Measurements from ENCODE around the gene CTBP2.

Gene CTBP2

GRCh38 chr10:125055446-125055845 is 104.9 kb downstream of the CTBP2 start:
- H3K9me3 ChIP-seq (ENCODE audit: control insufficient read depth in 1 of 2, low read length in 2 of 2): no peaks in the 10 kb centered on the region
- no peak overlapping the region for H3K27ac ChIP-seq (ENCODE audit: low read length)
- H3K4me1 ChIP-seq (ENCODE audit: control insufficient read depth in 1 of 2, insufficient read depth in 2 of 2, low read length in 2 of 2): peaks cover 28 to 61% of the 10 kb centered on the region in 2 donors
- H3K4me3 ChIP-seq (ENCODE audit: low read depth in 1 of 2, low read length in 2 of 2): no peak overlapping the region
- H3K36me3 ChIP-seq (ENCODE audit: control insufficient read depth in 1 of 2, insufficient read depth in 2 of 2, low read length in 2 of 2): no peaks in the 10 kb centered on the region
- no peaks in the 10 kb centered on the region for H3K27me3 ChIP-seq (ENCODE audit: low read depth, low read length)

GRCh38 chr10:125054669-125055268 is 105.6 kb downstream of the CTBP2 start:
- H3K36me3 ChIP-seq (ENCODE audit: control insufficient read depth in 1 of 2, insufficient read depth in 2 of 2, low read length in 2 of 2): no peaks in the 10 kb centered on the region
- H3K4me1 ChIP-seq (ENCODE audit: control insufficient read depth in 1 of 2, insufficient read depth in 2 of 2, low read length in 2 of 2): peaks cover 27 to 58% of the 10 kb centered on the region in 2 donors
- H3K27ac ChIP-seq (ENCODE audit: low read length): no peak overlapping the region
- H3K27me3 ChIP-seq (ENCODE audit: low read depth, low read length): no peaks in the 10 kb centered on the region
- H3K4me3 ChIP-seq (ENCODE audit: low read depth in 1 of 2, low read length in 2 of 2): no peak overlapping the region
- no peaks in the 10 kb centered on the region for H3K9me3 ChIP-seq (ENCODE audit: control insufficient read depth in 1 of 2, low read length in 2 of 2)

GRCh38 chr10:125054216-125054615 is 106.1 kb downstream of the CTBP2 start:
- peak overlapping the region in 1 of 2 donors; percentile 2 for H3K4me3 ChIP-seq (ENCODE audit: low read depth in 1 of 2, low read length in 2 of 2)
- H3K9me3 ChIP-seq (ENCODE audit: control insufficient read depth in 1 of 2, low read length in 2 of 2): no peaks in the 10 kb centered on the region
- no peak overlapping the region for H3K27ac ChIP-seq (ENCODE audit: low read length)
- H3K27me3 ChIP-seq (ENCODE audit: low read depth, low read length): no peaks in the 10 kb centered on the region
- H3K36me3 ChIP-seq (ENCODE audit: control insufficient read depth in 1 of 2, insufficient read depth in 2 of 2, low read length in 2 of 2): no peaks in the 10 kb centered on the region
- H3K4me1 ChIP-seq (ENCODE audit: control insufficient read depth in 1 of 2, insufficient read depth in 2 of 2, low read length in 2 of 2): peaks cover 27 to 58% of the 10 kb centered on the region in 2 donors

- H3K27ac ChIP-seq (ENCODE audit: low read length): no peak overlapping the region
- no peak overlapping the region for H3K4me3 ChIP-seq (ENCODE audit: low read depth in 1 of 2, low read length in 2 of 2)
- H3K27me3 ChIP-seq (ENCODE audit: low read depth, low read length): no peaks in the 10 kb centered on the region
- H3K4me1 ChIP-seq (ENCODE audit: control insufficient read depth in 1 of 2, insufficient read depth in 2 of 2, low read length in 2 of 2): peaks cover 19 to 56% of the 10 kb centered on the region in 2 donors
- H3K9me3 ChIP-seq (ENCODE audit: control insufficient read depth in 1 of 2, low read length in 2 of 2): no peaks in the 10 kb centered on the region
- no peaks in the 10 kb centered on the region for H3K36me3 ChIP-seq (ENCODE audit: control insufficient read depth in 1 of 2, insufficient read depth in 2 of 2, low read length in 2 of 2)
These were observed 108.2 kb downstream of the CTBP2 start for GRCh38 chr10:125052146-125052545.

DNA sequence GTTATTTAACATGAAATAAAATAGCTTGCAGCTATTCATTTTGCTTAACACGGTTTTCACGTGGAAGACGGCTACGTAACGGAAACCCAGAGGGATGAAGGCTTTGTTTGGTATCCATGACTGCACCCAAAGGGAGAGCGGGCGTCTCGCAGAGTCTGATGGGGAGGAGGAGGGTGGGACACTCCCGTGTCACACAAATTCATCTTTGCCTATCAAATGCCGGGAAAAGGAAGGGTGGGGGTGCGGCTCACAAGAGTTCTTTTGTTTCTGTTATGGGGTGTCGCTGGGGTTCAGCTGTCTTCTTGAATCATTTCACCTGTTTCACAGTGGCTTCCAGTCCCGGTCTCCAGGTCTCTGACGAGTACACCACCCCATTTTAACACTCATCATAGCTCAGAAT is 110.0 kb downstream of the CTBP2 start:
- Histone ChIP-seq H3K4me1 (ENCODE audit: control insufficient read depth in 1 of 2, insufficient read depth in 2 of 2, low read length in 2 of 2) (peaks cover 6 to 46% of the 10 kb centered on the region in 2 donors), H3K36me3 (ENCODE audit: control insufficient read depth in 1 of 2, insufficient read depth in 2 of 2, low read length in 2 of 2) (no peaks in the 10 kb centered on the region), H3K27me3 (ENCODE audit: low read depth, low read length) (no peaks in the 10 kb centered on the region), H3K9me3 (ENCODE audit: control insufficient read depth in 1 of 2, low read length in 2 of 2) (no peaks in the 10 kb centered on the region), H3K27ac (ENCODE audit: low read length) (no peak overlapping the region), H3K4me3 (ENCODE audit: low read depth in 1 of 2, low read length in 2 of 2) (no peak overlapping the region)

DNA sequence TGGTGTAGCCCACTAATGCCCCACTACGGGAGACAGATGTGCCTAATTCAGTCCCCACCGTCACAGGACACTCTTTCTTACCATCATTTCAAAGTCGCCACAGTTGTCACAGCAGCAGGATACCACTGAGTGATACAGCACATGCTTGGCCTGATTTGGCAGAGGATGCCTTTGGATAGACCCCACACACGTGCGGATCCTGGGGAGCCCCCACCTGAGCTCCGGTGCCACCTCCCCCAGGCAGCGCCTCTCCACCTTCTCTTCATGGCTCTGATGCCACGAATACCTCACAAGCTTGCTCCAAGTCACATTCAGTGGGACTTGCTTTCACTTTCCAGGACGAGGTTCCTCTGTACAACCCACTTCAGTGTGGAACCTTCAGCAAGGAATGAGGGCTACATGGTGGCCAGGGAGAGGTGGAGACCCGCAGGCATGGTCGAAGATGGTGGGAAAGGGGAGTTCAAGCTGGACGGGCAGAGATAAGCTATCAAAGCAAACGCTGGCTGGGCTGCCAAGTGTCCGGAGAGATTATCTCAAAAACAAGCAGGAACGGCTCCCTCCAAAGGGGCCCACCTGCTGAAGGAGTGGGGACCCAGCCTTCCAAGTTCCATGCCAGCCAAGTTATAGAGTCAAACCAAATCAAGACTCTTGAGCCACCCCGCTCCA is 111.0 kb downstream of the CTBP2 start:
- Histone ChIP-seq H3K4me3 (ENCODE audit: low read depth in 1 of 2, low read length in 2 of 2) (no peak overlapping the region), H3K27ac (ENCODE audit: low read length) (no peak overlapping the region), H3K36me3 (ENCODE audit: control insufficient read depth in 1 of 2, insufficient read depth in 2 of 2, low read length in 2 of 2) (no peaks in the 10 kb centered on the region), H3K4me1 (ENCODE audit: control insufficient read depth in 1 of 2, insufficient read depth in 2 of 2, low read length in 2 of 2) (peaks cover 10 to 44% of the 10 kb centered on the region in 2 donors), H3K27me3 (ENCODE audit: low read depth, low read length) (no peaks in the 10 kb centered on the region), H3K9me3 (ENCODE audit: control insufficient read depth in 1 of 2, low read length in 2 of 2) (no peaks in the 10 kb centered on the region)

DNA sequence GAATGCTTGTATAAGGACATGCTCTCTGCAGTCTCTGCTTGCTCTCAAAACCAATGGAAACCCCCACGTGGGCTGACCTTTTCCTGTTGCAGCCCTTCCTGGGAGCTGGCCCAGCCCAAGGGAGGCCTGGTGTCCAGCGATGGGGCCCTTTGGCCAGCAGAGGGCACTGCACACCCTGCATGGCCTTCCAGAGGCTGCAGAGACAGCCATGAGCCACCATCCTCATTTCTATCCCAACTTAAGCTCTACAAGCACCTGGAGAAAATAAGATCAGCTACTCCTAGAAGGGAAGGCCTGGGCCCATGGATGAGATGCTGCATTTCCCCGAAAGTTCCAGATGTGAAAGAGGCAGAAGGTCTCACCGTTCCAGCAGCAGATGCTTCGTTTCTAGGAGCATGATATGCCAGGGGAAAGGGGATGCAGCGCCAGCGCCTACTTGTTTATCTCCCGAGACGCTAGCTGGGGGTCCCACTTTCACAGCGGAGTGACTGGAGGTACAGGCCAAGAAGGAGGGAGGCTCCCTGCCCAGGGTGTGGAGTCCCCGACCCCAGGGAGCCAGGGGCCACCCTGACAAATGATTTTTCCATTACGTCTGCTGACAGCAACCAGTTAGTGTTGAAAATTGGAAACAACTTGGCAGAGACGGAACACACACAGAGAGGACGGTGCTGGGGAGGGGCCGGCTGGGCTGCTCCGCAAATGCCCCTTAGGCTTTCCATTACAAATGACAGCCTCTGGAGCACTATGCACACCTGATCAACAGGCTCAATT is 112.1 kb downstream of the CTBP2 start:
- Histone ChIP-seq H3K9me3 (ENCODE audit: control insufficient read depth in 1 of 2, low read length in 2 of 2) (no peaks in the 10 kb centered on the region), H3K4me1 (ENCODE audit: control insufficient read depth in 1 of 2, insufficient read depth in 2 of 2, low read length in 2 of 2) (peaks cover 10 to 48% of the 10 kb centered on the region in 2 donors), H3K27me3 (ENCODE audit: low read depth, low read length) (no peaks in the 10 kb centered on the region), H3K4me3 (ENCODE audit: low read depth in 1 of 2, low read length in 2 of 2) (no peak overlapping the region), H3K36me3 (ENCODE audit: control insufficient read depth in 1 of 2, insufficient read depth in 2 of 2, low read length in 2 of 2) (no peaks in the 10 kb centered on the region), H3K27ac (ENCODE audit: low read length) (no peak overlapping the region)

GRCh38 chr10:125043841-125044658 is 116.3 kb downstream of the CTBP2 start:
- Histone ChIP-seq H3K4me1 (ENCODE audit: control insufficient read depth in 1 of 2, insufficient read depth in 2 of 2, low read length in 2 of 2) (peaks cover 10 to 52% of the 10 kb centered on the region in 2 donors), H3K27ac (ENCODE audit: low read length) (no peak overlapping the region)

DNA sequence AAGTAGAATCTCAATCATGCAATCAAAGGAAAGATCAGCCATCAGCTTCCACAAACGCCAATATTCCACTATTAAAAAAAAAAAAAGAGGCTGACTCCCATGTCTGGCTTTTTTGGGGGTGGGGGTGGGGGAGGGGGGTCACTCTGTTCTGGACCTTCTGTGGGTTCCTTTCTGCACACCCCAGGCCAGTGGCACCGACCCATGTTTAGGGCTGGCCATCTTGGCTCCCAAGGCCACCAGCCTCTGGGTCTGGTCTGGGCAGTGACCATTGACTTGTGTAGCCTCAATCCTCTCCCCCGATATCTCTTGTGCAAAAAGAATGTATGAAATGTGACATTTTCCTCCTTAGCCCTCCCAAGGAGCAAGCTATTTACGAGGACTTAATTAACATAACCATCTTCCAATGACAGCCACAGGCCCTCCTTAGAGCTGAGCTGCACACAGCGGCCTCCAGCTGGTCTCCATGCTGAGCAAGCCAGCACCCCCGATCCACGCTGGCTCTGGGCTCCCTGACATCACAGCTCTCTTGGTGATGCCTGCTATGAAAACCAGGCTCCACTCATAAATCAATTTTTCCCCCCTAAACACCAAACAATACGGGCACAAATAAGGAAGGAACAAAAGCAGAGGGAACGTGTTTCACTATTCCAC is 118.4 kb downstream of the CTBP2 start:
- no peak overlapping the region for H3K27ac ChIP-seq (ENCODE audit: low read length)
- no peaks in the 10 kb centered on the region for H3K27me3 ChIP-seq (ENCODE audit: low read depth, low read length)
- H3K9me3 ChIP-seq (ENCODE audit: control insufficient read depth in 1 of 2, low read length in 2 of 2): no peaks in the 10 kb centered on the region
- H3K4me3 ChIP-seq (ENCODE audit: low read depth in 1 of 2, low read length in 2 of 2): no peak overlapping the region
- H3K36me3 ChIP-seq (ENCODE audit: control insufficient read depth in 1 of 2, insufficient read depth in 2 of 2, low read length in 2 of 2): no peaks in the 10 kb centered on the region
- H3K4me1 ChIP-seq (ENCODE audit: control insufficient read depth in 1 of 2, insufficient read depth in 2 of 2, low read length in 2 of 2): peaks cover 13 to 46% of the 10 kb centered on the region in 2 donors

More at GRCh38 chr10:125043841-125044658, 116.3 kb downstream of the CTBP2 start:
- Histone ChIP-seq H3K36me3 (ENCODE audit: control insufficient read depth in 1 of 2, insufficient read depth in 2 of 2, low read length in 2 of 2) (no peaks in the 10 kb centered on the region), H3K4me3 (ENCODE audit: low read depth in 1 of 2, low read length in 2 of 2) (no peak overlapping the region), H3K9me3 (ENCODE audit: control insufficient read depth in 1 of 2, low read length in 2 of 2) (no peaks in the 10 kb centered on the region), H3K27me3 (ENCODE audit: low read depth, low read length) (no peaks in the 10 kb centered on the region)

DNA sequence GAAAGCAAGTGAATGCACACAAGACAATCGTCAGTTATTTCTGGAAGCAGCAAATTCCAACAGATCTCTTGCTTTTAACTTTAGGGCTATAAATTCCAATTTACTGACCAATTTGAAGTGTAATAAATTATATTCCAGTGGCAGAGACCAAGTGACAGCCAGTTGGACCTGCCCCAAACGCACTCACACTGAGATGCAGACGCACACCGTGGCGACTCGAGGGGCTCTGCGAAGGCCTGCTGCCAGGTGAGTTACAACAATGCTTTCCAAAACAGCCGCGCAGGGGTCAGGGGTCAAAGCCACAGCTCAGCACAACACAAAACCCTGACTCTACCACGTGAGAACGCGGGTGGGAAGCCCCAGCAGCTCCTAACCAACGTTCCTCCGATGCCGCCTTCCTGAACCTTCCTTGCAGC is 121.0 kb downstream of the CTBP2 start:
- no peak overlapping the region for H3K4me3 ChIP-seq (ENCODE audit: low read depth in 1 of 2, low read length in 2 of 2)
- H3K4me1 ChIP-seq (ENCODE audit: control insufficient read depth in 1 of 2, insufficient read depth in 2 of 2, low read length in 2 of 2): peaks cover 10 to 57% of the 10 kb centered on the region in 2 donors
- no peak overlapping the region for H3K27ac ChIP-seq (ENCODE audit: low read length)

More for the DNA sequence above, 121.0 kb downstream of the CTBP2 start:
- Histone ChIP-seq H3K9me3 (ENCODE audit: control insufficient read depth in 1 of 2, low read length in 2 of 2) (no peaks in the 10 kb centered on the region), H3K36me3 (ENCODE audit: control insufficient read depth in 1 of 2, insufficient read depth in 2 of 2, low read length in 2 of 2) (no peaks in the 10 kb centered on the region), H3K27me3 (ENCODE audit: low read depth, low read length) (no peaks in the 10 kb centered on the region)

Data from muscle layer of duodenum (tissue), 2 donors.